PC-3 (cell line): ENCODE results near the gene LIPC. TPM values are rescaled to one million over a fixed set of nuclear protein-coding genes. Genes with fewer than 3 reads are reported as not detected.

ENCODE experiments used
- ATAC-seq: fragments of 200-7000 bp; cut with Tn5 transposase; 2 replicates; pipeline ENCODE4 v1.9.1; 2020; ENCODE audit warnings: mild to moderate bottlenecking, moderate library complexity
- BruUV-seq: library from RNA; stranded (reverse); fragments of 400-500 nt; replicated peaks from 2 replicates; lab custom pipeline; 2021; lab: Mats Ljungman, UMichigan
- CTCF ChIA-PET: fragments of 300-600 bp; sonication (Branson Sonifier 250); formaldehyde crosslinking; loops from one replicate; lab custom pipeline; 2022; ENCODE audit warnings: antibody characterized with exemption; lab: Charles Lee
- POLR2A ChIA-PET: fragments of 300-600 bp; sonication (Branson Sonifier 250); formaldehyde crosslinking; loops from one replicate; lab custom pipeline; 2022; ENCODE audit warnings: antibody characterized with exemption; ENCODE audit not compliant: unreplicated experiment; lab: Charles Lee
- DNase-seq: peaks from one replicate; pipeline ENCODE4 v3.0.0-alpha.2; 2015
- H2AFZ ChIP-seq: fragments of 300-600 bp; sonication (generic); 2 replicates; pipeline ENCODE4 v1.6.0; 2016; ENCODE audit warnings: antibody characterized with exemption, low read length
- H3F3A ChIP-seq: fragments of 300-600 bp; sonication (generic); one replicate; pipeline ENCODE4 v1.6.0; 2017; ENCODE audit warnings: antibody characterized with exemption, low read length, control low read depth, mild to moderate bottlenecking; ENCODE audit not compliant: unreplicated experiment
- H3K27ac ChIP-seq: fragments of 300-600 bp; sonication (generic); 2 replicates; pipeline ENCODE4 v1.5.1; 2016; ENCODE audit warnings: mild to moderate bottlenecking, low read length
- H3K27me3 ChIP-seq: fragments of 300-600 bp; sonication (generic); 2 replicates; pipeline ENCODE4 v1.6.1; 2016; ENCODE audit warnings: low read length, mixed read lengths
- H3K36me3 ChIP-seq: fragments of 300-600 bp; sonication (generic); 2 replicates; pipeline ENCODE4 v1.6.1; 2016; ENCODE audit warnings: low read depth, mixed run types, low read length, mixed read lengths
- H3K4me1 ChIP-seq: fragments of 300-600 bp; sonication (generic); 2 replicates; pipeline ENCODE4 v1.5.1; 2016; ENCODE audit warnings: low read length; ENCODE audit not compliant: insufficient read depth
- H3K4me2 ChIP-seq: fragments of 300-600 bp; sonication (generic); 2 replicates; pipeline ENCODE4 v1.6.0; 2016; ENCODE audit warnings: low read length
- H3K4me3 ChIP-seq: fragments of 300-600 bp; sonication (generic); 2 replicates; pipeline ENCODE4 v1.5.1; 2016; ENCODE audit warnings: mild to moderate bottlenecking, low read length, mixed read lengths
- H3K79me2 ChIP-seq: fragments of 300-600 bp; sonication (generic); 2 replicates; pipeline ENCODE4 v1.6.1; 2017; ENCODE audit warnings: low read length, mixed read lengths
- H3K9ac ChIP-seq: fragments of 300-600 bp; sonication (generic); 2 replicates; pipeline ENCODE4 v1.6.0; 2016; ENCODE audit warnings: mild to moderate bottlenecking, low read length
- H3K9me2 ChIP-seq: fragments of 300-600 bp; sonication (generic); replicated peaks from 2 replicates; pipeline ENCODE4 v1.6.1; 2016; ENCODE audit warnings: mixed run types, low read length, mixed read lengths
- H3K9me3 ChIP-seq: fragments of 300-600 bp; sonication (generic); 2 replicates; pipeline ENCODE4 v1.6.1; 2016; ENCODE audit warnings: low read length, mixed read lengths
- H4K20me1 ChIP-seq: fragments of 300-600 bp; sonication (generic); 2 replicates; pipeline ENCODE4 v1.6.1; 2016; ENCODE audit warnings: low read length, mixed read lengths
- EZH2 ChIP-seq: fragments of 300-600 bp; sonication (generic); IDR thresholded peaks from one replicate; pipeline ENCODE4 v1.6.1; 2017; ENCODE audit warnings: antibody characterized with exemption, mild to moderate bottlenecking, low read length; ENCODE audit not compliant: unreplicated experiment
- EZH2phosphoT487 ChIP-seq: fragments of 300-600 bp; sonication (generic); IDR thresholded peaks from 2 replicates; pipeline ENCODE4 v1.6.1; 2018; ENCODE audit warnings: mild to moderate bottlenecking, antibody characterized with exemption, low read length, borderline replicate concordance
- intact Hi-C: fragments of 100-400 bp; cut with micrococcal nuclease; formaldehyde crosslinking; loops from 2 replicates; pipeline ENCODE4 v1.9.0; 2023
- total RNA-seq: library from RNA; depleted of rRNA; stranded (reverse); fragments of >200 nt; gene quantifications from 2 replicates; pipeline ENCODE4 v1.2.3, GENCODE V29; 2014
- TF ChIP-seq, protein P1 (sequence below): fragments of 300-600 bp; sonication (generic); conservative IDR thresholded peaks from 2 replicates; pipeline ENCODE4 v1.5.1; 2017; ENCODE audit warnings: antibody characterized with exemption, low read depth, mild to moderate bottlenecking, low read length

LIPC gene
- total RNA-seq, 1 experiment from 2014 or later = not detected

- peak; percentile 71 for DNase-seq
- no peak overlapping the region for H2AFZ ChIP-seq
- H3K4me1 ChIP-seq = peaks cover 38% of the 10 kb centered on the region
- TF ChIP-seq EZH2phosphoT487 (no peak), EZH2 (no peak)
- TF ChIP-seq, protein P1, sequence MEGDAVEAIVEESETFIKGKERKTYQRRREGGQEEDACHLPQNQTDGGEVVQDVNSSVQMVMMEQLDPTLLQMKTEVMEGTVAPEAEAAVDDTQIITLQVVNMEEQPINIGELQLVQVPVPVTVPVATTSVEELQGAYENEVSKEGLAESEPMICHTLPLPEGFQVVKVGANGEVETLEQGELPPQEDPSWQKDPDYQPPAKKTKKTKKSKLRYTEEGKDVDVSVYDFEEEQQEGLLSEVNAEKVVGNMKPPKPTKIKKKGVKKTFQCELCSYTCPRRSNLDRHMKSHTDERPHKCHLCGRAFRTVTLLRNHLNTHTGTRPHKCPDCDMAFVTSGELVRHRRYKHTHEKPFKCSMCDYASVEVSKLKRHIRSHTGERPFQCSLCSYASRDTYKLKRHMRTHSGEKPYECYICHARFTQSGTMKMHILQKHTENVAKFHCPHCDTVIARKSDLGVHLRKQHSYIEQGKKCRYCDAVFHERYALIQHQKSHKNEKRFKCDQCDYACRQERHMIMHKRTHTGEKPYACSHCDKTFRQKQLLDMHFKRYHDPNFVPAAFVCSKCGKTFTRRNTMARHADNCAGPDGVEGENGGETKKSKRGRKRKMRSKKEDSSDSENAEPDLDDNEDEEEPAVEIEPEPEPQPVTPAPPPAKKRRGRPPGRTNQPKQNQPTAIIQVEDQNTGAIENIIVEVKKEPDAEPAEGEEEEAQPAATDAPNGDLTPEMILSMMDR = no peak
- peaks cover 9% of the 10 kb centered on the region for H3F3A ChIP-seq
- no peaks in the 10 kb centered on the region for H3K79me2 ChIP-seq
- H3K27ac ChIP-seq = peak overlapping the region; percentile 99
- intact Hi-C loops = no loop called here
- H3K4me3 ChIP-seq = no peak overlapping the region
- peak overlapping the region; percentile 87 for H3K9ac ChIP-seq
- CTCF ChIA-PET = interaction anchor here (0.7 kb wide), 1 partner anchor 19 kb away, joined by 3 read pairs; no protein-coding TSS in a partner anchor
- H3K4me2 ChIP-seq = peak overlapping the region; percentile 73
- no peaks in the 10 kb centered on the region for H3K36me3 ChIP-seq
- H4K20me1 ChIP-seq = no peaks in the 10 kb centered on the region
- no peaks in the 10 kb centered on the region for H3K9me3 ChIP-seq
- POLR2A ChIA-PET = no interaction called here
- no peaks in the 10 kb centered on the region for H3K27me3 ChIP-seq
- BruUV-seq = no TSS peak
- ATAC-seq = peak; percentile 46
- H3K9me2 ChIP-seq = no peaks in the 10 kb centered on the region
These were observed 9.7 kb downstream of the LIPC start for GRCh38 chr15:58441376-58442070.

GRCh38 chr15:58442122-58442521 lies 10.3 kb downstream of the LIPC start:
- no peak overlapping the region for H3K4me3 ChIP-seq
- H3K9me3 ChIP-seq = no peaks in the 10 kb centered on the region
- H3K4me2 ChIP-seq = peak overlapping the region; percentile 59
- peak; percentile 66 for DNase-seq
- no peaks in the 10 kb centered on the region for H3K79me2 ChIP-seq
- CTCF ChIA-PET = no interaction called here
- no peaks in the 10 kb centered on the region for H3K36me3 ChIP-seq
- H4K20me1 ChIP-seq = no peaks in the 10 kb centered on the region
- H2AFZ ChIP-seq = no peak overlapping the region
- no peak; the same call in 1 of the 2 replicates for ATAC-seq
- TF ChIP-seq EZH2phosphoT487 (no peak), EZH2 (no peak)
- TF ChIP-seq, protein P1 = no peak
- no peaks in the 10 kb centered on the region for H3K9me2 ChIP-seq
- H3K4me1 ChIP-seq = peaks cover 38% of the 10 kb centered on the region
- peaks cover 9% of the 10 kb centered on the region for H3F3A ChIP-seq
- H3K9ac ChIP-seq = peak overlapping the region; percentile 87
- no peaks in the 10 kb centered on the region for H3K27me3 ChIP-seq
- BruUV-seq = no TSS peak
- POLR2A ChIA-PET = no interaction called here
- H3K27ac ChIP-seq = peak overlapping the region; percentile 99
- intact Hi-C loops = no loop called here

GRCh38 chr15:58443308-58443707 lies 11.5 kb downstream of the LIPC start:
- ChIA-PET CTCF (no interaction called here), POLR2A (no interaction called here)
- no peak overlapping the region for H2AFZ ChIP-seq
- DNase-seq (no peak), ATAC-seq (no peak)
- no peaks in the 10 kb centered on the region for H3K36me3 ChIP-seq
- peak overlapping the region; percentile 87; the same call in 1 of the 2 replicates for H3K9ac ChIP-seq
- H3K9me3 ChIP-seq = no peaks in the 10 kb centered on the region
- no peak overlapping the region for H3K4me3 ChIP-seq
- peak overlapping the region; percentile 99 for H3K27ac ChIP-seq
- TF ChIP-seq, protein P1 = no peak
- no peak for TF ChIP-seq EZH2
- no peak for TF ChIP-seq EZH2phosphoT487
- no peaks in the 10 kb centered on the region for H3K79me2 ChIP-seq
- intact Hi-C loops = no loop called here
- H3K4me1 ChIP-seq = peaks cover 38% of the 10 kb centered on the region
- no peaks in the 10 kb centered on the region for H3K9me2 ChIP-seq
- no peak overlapping the region for H3K4me2 ChIP-seq
- no peaks in the 10 kb centered on the region for H3K27me3 ChIP-seq
- peaks cover 9% of the 10 kb centered on the region for H3F3A ChIP-seq
- H4K20me1 ChIP-seq = no peaks in the 10 kb centered on the region
- BruUV-seq = no TSS peak
